Measurements from ENCODE around the gene AHSG.

- TF ChIP-seq POLR2AphosphoS5 (IDR thresholded peaks at IDR 0.05; ENCODE audit: low read depth) (no peak), EZH2 (IDR thresholded peaks at IDR 0.05; ENCODE audit: low read depth, unreplicated experiment) (no peak), CTCF (conservative IDR thresholded peaks at IDR 0.05; ENCODE audit: low read depth in 2 of 2) (no peak), REST (IDR thresholded peaks at IDR 0.05; ENCODE audit: unreplicated experiment) (no peak), EZH2phosphoT487 (IDR thresholded peaks at IDR 0.05; ENCODE audit: unreplicated experiment) (no peak)
- TF ChIP-seq, protein P1, sequence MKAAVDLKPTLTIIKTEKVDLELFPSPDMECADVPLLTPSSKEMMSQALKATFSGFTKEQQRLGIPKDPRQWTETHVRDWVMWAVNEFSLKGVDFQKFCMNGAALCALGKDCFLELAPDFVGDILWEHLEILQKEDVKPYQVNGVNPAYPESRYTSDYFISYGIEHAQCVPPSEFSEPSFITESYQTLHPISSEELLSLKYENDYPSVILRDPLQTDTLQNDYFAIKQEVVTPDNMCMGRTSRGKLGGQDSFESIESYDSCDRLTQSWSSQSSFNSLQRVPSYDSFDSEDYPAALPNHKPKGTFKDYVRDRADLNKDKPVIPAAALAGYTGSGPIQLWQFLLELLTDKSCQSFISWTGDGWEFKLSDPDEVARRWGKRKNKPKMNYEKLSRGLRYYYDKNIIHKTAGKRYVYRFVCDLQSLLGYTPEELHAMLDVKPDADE (IDR thresholded peaks at IDR 0.05), result no peak
Observed at GRCh38 chr3:186620213-186621092, 7.6 kb downstream of the AHSG start.
